ENCODE data around the gene TLR2. TPM values are rescaled to one million over a fixed set of nuclear protein-coding genes. Genes with fewer than 3 reads are reported as not detected.

TLR2 gene
- total and polyA plus RNA-seq, 4 donors = 2.9 to 15.6 (median 6.2) TPM

DNA sequence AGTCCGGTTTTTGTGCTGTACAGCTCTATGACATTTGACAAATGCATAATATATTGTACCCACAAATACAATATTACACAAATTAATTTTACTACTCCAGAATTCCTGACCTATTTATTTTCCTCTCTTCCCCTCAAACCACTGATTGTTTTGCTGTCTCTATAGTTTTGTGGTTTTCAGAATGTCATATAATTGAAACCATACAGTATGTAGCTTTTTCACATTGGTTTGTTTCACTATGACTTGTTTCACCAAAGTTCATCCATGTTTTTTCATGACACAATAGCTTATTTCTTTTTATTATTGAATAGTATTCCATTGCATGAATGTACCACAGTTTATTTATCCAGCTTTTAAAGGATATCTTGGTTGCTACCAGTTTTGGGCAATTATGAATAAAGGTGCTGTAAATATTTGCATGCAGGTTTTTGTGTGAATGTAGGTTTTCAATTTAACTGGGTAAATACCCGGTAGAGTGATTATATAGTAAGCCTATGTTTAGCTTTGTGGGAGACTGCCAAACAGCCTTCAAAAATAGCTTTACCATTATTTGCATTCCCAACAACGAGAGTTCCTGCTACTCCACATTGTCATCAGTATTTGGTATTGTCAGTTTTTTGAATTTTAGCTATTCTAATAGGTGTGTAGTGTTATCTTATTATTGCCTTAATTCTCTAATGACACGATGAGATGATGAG lies 49.8 kb downstream of the TLR2 start:
- TF ChIP-seq EGR1 (IDR thresholded peaks at IDR 0.05; ENCODE audit: low read depth in 2 of 2) (no peak), HNF4G (IDR thresholded peaks at IDR 0.05) (no peak), FOXA1 (IDR thresholded peaks at IDR 0.05) (no peak), NR2F2 (IDR thresholded peaks at IDR 0.05) (no peak), YY1 (IDR thresholded peaks at IDR 0.05) (no peak), TAF1 (conservative IDR thresholded peaks at IDR 0.05) (no peak), RAD21 (IDR thresholded peaks at IDR 0.05) (no peak), JUND (IDR thresholded peaks at IDR 0.05) (no peak), RXRA (IDR thresholded peaks at IDR 0.05) (no peak), HNF4A (conservative IDR thresholded peaks at IDR 0.05) (no peak), SP1 (IDR thresholded peaks at IDR 0.05) (no peak), GABPA (IDR thresholded peaks at IDR 0.05 in 1 of 2, conservative IDR thresholded peaks at IDR 0.05 in 1 of 2) (no peak), FOXA2 (IDR thresholded peaks at IDR 0.05) (no peak)
- TF ChIP-seq, protein P1, sequence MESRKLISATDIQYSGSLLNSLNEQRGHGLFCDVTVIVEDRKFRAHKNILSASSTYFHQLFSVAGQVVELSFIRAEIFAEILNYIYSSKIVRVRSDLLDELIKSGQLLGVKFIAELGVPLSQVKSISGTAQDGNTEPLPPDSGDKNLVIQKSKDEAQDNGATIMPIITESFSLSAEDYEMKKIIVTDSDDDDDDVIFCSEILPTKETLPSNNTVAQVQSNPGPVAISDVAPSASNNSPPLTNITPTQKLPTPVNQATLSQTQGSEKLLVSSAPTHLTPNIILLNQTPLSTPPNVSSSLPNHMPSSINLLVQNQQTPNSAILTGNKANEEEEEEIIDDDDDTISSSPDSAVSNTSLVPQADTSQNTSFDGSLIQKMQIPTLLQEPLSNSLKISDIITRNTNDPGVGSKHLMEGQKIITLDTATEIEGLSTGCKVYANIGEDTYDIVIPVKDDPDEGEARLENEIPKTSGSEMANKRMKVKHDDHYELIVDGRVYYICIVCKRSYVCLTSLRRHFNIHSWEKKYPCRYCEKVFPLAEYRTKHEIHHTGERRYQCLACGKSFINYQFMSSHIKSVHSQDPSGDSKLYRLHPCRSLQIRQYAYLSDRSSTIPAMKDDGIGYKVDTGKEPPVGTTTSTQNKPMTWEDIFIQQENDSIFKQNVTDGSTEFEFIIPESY (IDR thresholded peaks at IDR 0.05) = no peak
- TF ChIP-seq, protein P2, sequence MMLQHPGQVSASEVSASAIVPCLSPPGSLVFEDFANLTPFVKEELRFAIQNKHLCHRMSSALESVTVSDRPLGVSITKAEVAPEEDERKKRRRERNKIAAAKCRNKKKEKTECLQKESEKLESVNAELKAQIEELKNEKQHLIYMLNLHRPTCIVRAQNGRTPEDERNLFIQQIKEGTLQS (IDR thresholded peaks at IDR 0.05) = no peak
- TF ChIP-seq, protein P3, sequence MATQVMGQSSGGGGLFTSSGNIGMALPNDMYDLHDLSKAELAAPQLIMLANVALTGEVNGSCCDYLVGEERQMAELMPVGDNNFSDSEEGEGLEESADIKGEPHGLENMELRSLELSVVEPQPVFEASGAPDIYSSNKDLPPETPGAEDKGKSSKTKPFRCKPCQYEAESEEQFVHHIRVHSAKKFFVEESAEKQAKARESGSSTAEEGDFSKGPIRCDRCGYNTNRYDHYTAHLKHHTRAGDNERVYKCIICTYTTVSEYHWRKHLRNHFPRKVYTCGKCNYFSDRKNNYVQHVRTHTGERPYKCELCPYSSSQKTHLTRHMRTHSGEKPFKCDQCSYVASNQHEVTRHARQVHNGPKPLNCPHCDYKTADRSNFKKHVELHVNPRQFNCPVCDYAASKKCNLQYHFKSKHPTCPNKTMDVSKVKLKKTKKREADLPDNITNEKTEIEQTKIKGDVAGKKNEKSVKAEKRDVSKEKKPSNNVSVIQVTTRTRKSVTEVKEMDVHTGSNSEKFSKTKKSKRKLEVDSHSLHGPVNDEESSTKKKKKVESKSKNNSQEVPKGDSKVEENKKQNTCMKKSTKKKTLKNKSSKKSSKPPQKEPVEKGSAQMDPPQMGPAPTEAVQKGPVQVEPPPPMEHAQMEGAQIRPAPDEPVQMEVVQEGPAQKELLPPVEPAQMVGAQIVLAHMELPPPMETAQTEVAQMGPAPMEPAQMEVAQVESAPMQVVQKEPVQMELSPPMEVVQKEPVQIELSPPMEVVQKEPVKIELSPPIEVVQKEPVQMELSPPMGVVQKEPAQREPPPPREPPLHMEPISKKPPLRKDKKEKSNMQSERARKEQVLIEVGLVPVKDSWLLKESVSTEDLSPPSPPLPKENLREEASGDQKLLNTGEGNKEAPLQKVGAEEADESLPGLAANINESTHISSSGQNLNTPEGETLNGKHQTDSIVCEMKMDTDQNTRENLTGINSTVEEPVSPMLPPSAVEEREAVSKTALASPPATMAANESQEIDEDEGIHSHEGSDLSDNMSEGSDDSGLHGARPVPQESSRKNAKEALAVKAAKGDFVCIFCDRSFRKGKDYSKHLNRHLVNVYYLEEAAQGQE (IDR thresholded peaks at IDR 0.05) = no peak
- TF ChIP-seq, protein P4, sequence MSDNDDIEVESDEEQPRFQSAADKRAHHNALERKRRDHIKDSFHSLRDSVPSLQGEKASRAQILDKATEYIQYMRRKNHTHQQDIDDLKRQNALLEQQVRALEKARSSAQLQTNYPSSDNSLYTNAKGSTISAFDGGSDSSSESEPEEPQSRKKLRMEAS (IDR thresholded peaks at IDR 0.05) = no peak
- TF ChIP-seq, protein P5, sequence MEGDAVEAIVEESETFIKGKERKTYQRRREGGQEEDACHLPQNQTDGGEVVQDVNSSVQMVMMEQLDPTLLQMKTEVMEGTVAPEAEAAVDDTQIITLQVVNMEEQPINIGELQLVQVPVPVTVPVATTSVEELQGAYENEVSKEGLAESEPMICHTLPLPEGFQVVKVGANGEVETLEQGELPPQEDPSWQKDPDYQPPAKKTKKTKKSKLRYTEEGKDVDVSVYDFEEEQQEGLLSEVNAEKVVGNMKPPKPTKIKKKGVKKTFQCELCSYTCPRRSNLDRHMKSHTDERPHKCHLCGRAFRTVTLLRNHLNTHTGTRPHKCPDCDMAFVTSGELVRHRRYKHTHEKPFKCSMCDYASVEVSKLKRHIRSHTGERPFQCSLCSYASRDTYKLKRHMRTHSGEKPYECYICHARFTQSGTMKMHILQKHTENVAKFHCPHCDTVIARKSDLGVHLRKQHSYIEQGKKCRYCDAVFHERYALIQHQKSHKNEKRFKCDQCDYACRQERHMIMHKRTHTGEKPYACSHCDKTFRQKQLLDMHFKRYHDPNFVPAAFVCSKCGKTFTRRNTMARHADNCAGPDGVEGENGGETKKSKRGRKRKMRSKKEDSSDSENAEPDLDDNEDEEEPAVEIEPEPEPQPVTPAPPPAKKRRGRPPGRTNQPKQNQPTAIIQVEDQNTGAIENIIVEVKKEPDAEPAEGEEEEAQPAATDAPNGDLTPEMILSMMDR (IDR thresholded peaks at IDR 0.05; ENCODE audit: low read depth, low read length, missing input control) = no peak
- 78% methylated on average over 4 of the region's 4 CpGs for WGBS
- no peaks in the 10 kb centered on the region for H3K9me3 ChIP-seq (ENCODE audit: control insufficient read depth in 4 of 4, low read length in 3 of 4)
- H3K4me1 ChIP-seq (ENCODE audit: control insufficient read depth in 4 of 4, insufficient read depth in 4 of 4, low read length in 3 of 4) = no peaks in the 10 kb centered on the region
- no peak overlapping the region for H3K4me3 ChIP-seq (ENCODE audit: low read depth in 1 of 3, low read length in 3 of 3)
- no peak overlapping the region for H3K27ac ChIP-seq (ENCODE audit: low read depth in 1 of 2, low read length in 2 of 2)
- no peak overlapping the region for H3K9ac ChIP-seq (ENCODE audit: low read depth in 1 of 2, low read length in 2 of 2)
- no peaks in the 10 kb centered on the region for H3K36me3 ChIP-seq (ENCODE audit: control insufficient read depth in 4 of 4, insufficient read depth in 3 of 4, low read depth in 1 of 4, low read length in 3 of 4)
- no peaks in the 10 kb centered on the region for H3K27me3 ChIP-seq (ENCODE audit: control insufficient read depth in 4 of 4, insufficient read depth in 4 of 4, low read length in 3 of 4)
- DNase-seq (ENCODE audit: low spot score) = no peak
